ENCODE data around the gene GTPBP8.

GTPBP8 gene

GRCh38 chr3:113019182-113020137, 28.7 kb downstream of the GTPBP8 start:
- Histone ChIP-seq H3K27me3 (ENCODE audit: low read length) (no peaks in the 10 kb centered on the region), H3F3A (ENCODE audit: insufficient read depth) (0 out of 2 replicates have a peak, but pooled peaks cover 3% of the 10 kb centered on the region), H4K20me1 (ENCODE audit: low read depth, low read length) (no peaks in the 10 kb centered on the region), H3K9me3 (ENCODE audit: insufficient read depth, low read length) (no peaks in the 10 kb centered on the region), H3K4me3 (ENCODE audit: insufficient read depth, low read length, poor library complexity, severe bottlenecking) (peak overlapping the region; percentile 71), H3K9ac (ENCODE audit: low read length) (peak overlapping the region; percentile 77), H3K79me2 (ENCODE audit: insufficient read depth, low read length) (peaks cover 49% of the 10 kb centered on the region), H3K27ac (ENCODE audit: low read depth, low read length) (peak overlapping the region; percentile 72), H2AFZ (ENCODE audit: low read depth, low read length, severe bottlenecking) (peak overlapping the region; percentile 94), H3K4me2 (ENCODE audit: low read depth, low read length, poor library complexity, severe bottlenecking) (peak overlapping the region; percentile 76), H3K36me3 (ENCODE audit: low read length) (peaks cover 25% of the 10 kb centered on the region; the same call in 1 of the 2 replicates), H3K9me2 (replicated peaks; ENCODE audit: insufficient read depth, low read length) (no peaks in the 10 kb centered on the region)
- TF ChIP-seq EZH2phosphoT487 (conservative IDR thresholded peaks at IDR 0.05; ENCODE audit: low read length): no peak
- TF ChIP-seq, protein P1, sequence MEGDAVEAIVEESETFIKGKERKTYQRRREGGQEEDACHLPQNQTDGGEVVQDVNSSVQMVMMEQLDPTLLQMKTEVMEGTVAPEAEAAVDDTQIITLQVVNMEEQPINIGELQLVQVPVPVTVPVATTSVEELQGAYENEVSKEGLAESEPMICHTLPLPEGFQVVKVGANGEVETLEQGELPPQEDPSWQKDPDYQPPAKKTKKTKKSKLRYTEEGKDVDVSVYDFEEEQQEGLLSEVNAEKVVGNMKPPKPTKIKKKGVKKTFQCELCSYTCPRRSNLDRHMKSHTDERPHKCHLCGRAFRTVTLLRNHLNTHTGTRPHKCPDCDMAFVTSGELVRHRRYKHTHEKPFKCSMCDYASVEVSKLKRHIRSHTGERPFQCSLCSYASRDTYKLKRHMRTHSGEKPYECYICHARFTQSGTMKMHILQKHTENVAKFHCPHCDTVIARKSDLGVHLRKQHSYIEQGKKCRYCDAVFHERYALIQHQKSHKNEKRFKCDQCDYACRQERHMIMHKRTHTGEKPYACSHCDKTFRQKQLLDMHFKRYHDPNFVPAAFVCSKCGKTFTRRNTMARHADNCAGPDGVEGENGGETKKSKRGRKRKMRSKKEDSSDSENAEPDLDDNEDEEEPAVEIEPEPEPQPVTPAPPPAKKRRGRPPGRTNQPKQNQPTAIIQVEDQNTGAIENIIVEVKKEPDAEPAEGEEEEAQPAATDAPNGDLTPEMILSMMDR (IDR thresholded peaks at IDR 0.05; ENCODE audit: insufficient read depth, low read length, poor library complexity, severe bottlenecking): no peak

GRCh38 chr3:113021471-113021870, 30.7 kb downstream of the GTPBP8 start:
- Histone ChIP-seq H3K4me2 (ENCODE audit: low read depth, low read length, poor library complexity, severe bottlenecking) (no peak overlapping the region), H3K9me2 (replicated peaks; ENCODE audit: insufficient read depth, low read length) (no peaks in the 10 kb centered on the region), H3K27me3 (ENCODE audit: low read length) (no peaks in the 10 kb centered on the region), H3K9me3 (ENCODE audit: insufficient read depth, low read length) (no peaks in the 10 kb centered on the region), H2AFZ (ENCODE audit: low read depth, low read length, severe bottlenecking) (no peak overlapping the region), H3K27ac (ENCODE audit: low read depth, low read length) (no peak overlapping the region), H3K9ac (ENCODE audit: low read length) (no peak overlapping the region), H3K4me3 (ENCODE audit: insufficient read depth, low read length, poor library complexity, severe bottlenecking) (no peak overlapping the region), H3K79me2 (ENCODE audit: insufficient read depth, low read length) (peaks cover 30% of the 10 kb centered on the region), H3F3A (ENCODE audit: insufficient read depth) (0 out of 2 replicates have a peak, but pooled peaks cover 3% of the 10 kb centered on the region), H3K36me3 (ENCODE audit: low read length) (peaks cover 8% of the 10 kb centered on the region; the same call in 1 of the 2 replicates), H4K20me1 (ENCODE audit: low read depth, low read length) (no peaks in the 10 kb centered on the region)
- TF ChIP-seq EZH2phosphoT487 (conservative IDR thresholded peaks at IDR 0.05; ENCODE audit: low read length): no peak
- TF ChIP-seq, protein P1 (IDR thresholded peaks at IDR 0.05; ENCODE audit: insufficient read depth, low read length, poor library complexity, severe bottlenecking): no peak

DNA sequence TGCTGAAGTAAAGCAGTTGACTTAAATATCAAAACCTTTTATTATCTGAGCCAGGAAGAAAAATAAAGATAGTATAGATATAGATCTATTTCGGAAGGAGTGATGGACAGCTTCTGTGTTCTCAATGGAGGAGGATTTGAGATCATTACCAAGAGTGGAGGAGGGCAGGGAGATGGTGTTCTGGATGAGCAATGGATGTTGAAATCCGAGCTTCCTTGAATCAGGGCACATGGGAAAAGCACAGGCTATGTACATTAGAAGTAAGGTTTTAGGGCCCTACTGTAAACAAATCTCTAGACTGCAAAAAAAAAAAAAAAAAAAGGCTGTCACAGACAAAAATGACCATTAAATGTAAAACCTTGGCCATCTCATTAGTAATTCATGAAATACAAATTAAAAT, 43.2 kb downstream of the GTPBP8 start:
- Histone ChIP-seq H3K9me2 (replicated peaks; ENCODE audit: insufficient read depth, low read length) (no peaks in the 10 kb centered on the region), H3K9me3 (ENCODE audit: insufficient read depth, low read length) (no peaks in the 10 kb centered on the region), H3K27ac (ENCODE audit: low read depth, low read length) (no peak overlapping the region), H2AFZ (ENCODE audit: low read depth, low read length, severe bottlenecking) (no peak overlapping the region), H3K79me2 (ENCODE audit: insufficient read depth, low read length) (no peaks in the 10 kb centered on the region), H3K4me3 (ENCODE audit: insufficient read depth, low read length, poor library complexity, severe bottlenecking) (no peak overlapping the region), H4K20me1 (ENCODE audit: low read depth, low read length) (no peaks in the 10 kb centered on the region), H3K4me2 (ENCODE audit: low read depth, low read length, poor library complexity, severe bottlenecking) (no peak overlapping the region), H3F3A (ENCODE audit: insufficient read depth) (no peaks in the 10 kb centered on the region), H3K27me3 (ENCODE audit: low read length) (no peaks in the 10 kb centered on the region), H3K36me3 (ENCODE audit: low read length) (no peaks in the 10 kb centered on the region), H3K9ac (ENCODE audit: low read length) (no peak overlapping the region)
- no peak for TF ChIP-seq EZH2phosphoT487 (conservative IDR thresholded peaks at IDR 0.05; ENCODE audit: low read length)
- TF ChIP-seq, protein P1 (IDR thresholded peaks at IDR 0.05; ENCODE audit: insufficient read depth, low read length, poor library complexity, severe bottlenecking): no peak

Data from SU-DHL-6 (cell line).